Activated naive CD4-positive, alpha-beta T cell treated with anti-CD3 and anti-CD28 coated beads, Interleukin-2, amount 10 ng/mL, durations not matched to agents 7 days and 5 days (primary cell): ENCODE measurements around the gene TVP23B.

Source experiments
- CTCF ChIA-PET: fragments of 350-600 bp; sonication (Branson Sonifier 250); formaldehyde crosslinking; loops from one replicate; lab custom pipeline; 2021; ENCODE audit warnings: antibody characterized with exemption; lab: Charles Lee
- DNase-seq: peaks from one replicate; pipeline ENCODE4 v3.0.0-alpha.2; 2020
- H3K27ac Mint-ChIP-seq: one replicate; pipeline ENCODE4 v1.8.0; 2021; ENCODE audit warnings: mild to moderate bottlenecking, moderate library complexity, mixed read lengths
- H3K27me3 Mint-ChIP-seq: one replicate; pipeline ENCODE4 v1.8.0; 2021; ENCODE audit warnings: mild to moderate bottlenecking, mixed read lengths
- H3K36me3 Mint-ChIP-seq: one replicate; pipeline ENCODE4 v1.8.0; 2021; ENCODE audit warnings: mixed read lengths
- H3K4me1 Mint-ChIP-seq: one replicate; pipeline ENCODE4 v1.8.0; 2021; ENCODE audit warnings: mixed read lengths
- H3K4me3 Mint-ChIP-seq: one replicate; pipeline ENCODE4 v1.8.0; 2021; ENCODE audit warnings: mild to moderate bottlenecking, moderate library complexity, mixed read lengths
- H3K9me3 Mint-ChIP-seq: one replicate; pipeline ENCODE4 v1.8.0; 2021; ENCODE audit warnings: mixed read lengths

TVP23B gene

DNA sequence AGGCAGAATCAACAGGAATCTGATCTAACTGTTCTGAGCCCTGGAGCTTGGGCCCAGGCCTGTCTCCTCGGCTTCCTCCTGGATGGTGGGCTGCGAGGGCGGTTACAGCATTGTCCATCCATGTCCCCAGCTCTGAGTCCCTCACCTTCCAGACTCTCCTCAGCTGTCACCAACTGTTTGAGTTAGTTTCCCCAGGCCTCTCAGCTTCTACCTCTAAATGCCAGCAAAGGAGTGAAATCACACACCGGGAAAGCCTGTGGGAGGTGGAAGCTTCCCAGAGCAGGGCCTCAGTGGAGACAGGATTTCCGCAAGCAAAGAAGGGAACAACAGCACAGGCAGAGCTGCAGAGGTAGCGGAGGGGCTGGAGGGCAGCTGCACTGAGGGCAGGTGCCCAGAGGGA is 67.5 kb downstream of the TVP23B start:
- Mint-ChIP-seq H3K27ac (no peak overlapping the region), H3K36me3 (no peaks in the 10 kb centered on the region), H3K4me3 (no peak overlapping the region), H3K27me3 (peaks cover 5% of the 10 kb centered on the region), H3K4me1 (no peaks in the 10 kb centered on the region), H3K9me3 (no peaks in the 10 kb centered on the region)
- CTCF ChIA-PET = no interaction called here
- no peak for DNase-seq

DNA sequence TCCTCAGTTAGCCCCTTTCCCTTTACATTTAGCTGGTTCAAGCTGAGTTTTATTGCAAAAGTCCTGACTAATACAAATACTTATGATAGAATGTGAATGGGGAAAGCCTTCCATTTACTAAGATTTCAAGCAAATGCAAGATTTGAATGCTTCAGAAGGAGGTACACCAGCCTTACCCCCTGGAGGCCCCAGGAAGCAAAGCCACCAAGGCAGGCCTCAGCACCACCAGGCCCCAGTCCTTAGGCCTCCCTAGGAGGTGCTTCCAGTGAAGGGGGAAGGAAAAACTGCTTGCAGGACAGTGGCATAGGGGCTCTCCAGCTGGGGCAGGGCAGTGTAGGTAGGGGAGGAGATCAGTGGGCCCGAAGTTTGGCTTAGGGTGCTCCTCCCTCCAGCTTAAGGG is 69.7 kb downstream of the TVP23B start:
- Mint-ChIP-seq H3K9me3 (no peaks in the 10 kb centered on the region), H3K4me1 (peaks cover 9% of the 10 kb centered on the region), H3K4me3 (no peak overlapping the region), H3K36me3 (no peaks in the 10 kb centered on the region), H3K27ac (no peak overlapping the region), H3K27me3 (peaks cover 5% of the 10 kb centered on the region)
- DNase-seq = no peak
- CTCF ChIA-PET = interaction anchor here (0.7 kb wide), 1 partner anchor 110 kb away, joined by 3 read pairs; no protein-coding TSS in a partner anchor

DNA sequence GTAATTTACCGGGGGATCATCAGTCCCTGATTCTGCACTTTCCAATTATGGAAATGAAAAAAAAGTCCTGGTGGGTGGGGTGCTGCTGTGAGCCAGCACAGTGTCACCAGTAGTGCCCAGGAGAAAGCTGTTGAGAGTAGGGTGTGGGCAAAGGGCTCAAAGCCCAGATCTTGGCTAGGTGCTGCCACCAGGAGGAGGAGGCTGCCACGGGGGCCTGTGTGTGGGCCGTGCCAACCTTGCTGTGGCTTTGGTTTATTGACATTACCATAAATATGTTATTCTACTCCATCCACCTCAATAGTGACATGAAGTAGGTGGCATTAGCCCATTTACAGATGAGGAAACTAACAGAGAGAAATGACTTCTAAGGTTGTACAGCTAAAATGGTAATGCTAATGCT is 70.2 kb downstream of the TVP23B start:
- Mint-ChIP-seq H3K9me3 (no peaks in the 10 kb centered on the region), H3K27ac (no peak overlapping the region), H3K4me1 (peaks cover 15% of the 10 kb centered on the region), H3K4me3 (no peak overlapping the region), H3K27me3 (peaks cover 5% of the 10 kb centered on the region), H3K36me3 (no peaks in the 10 kb centered on the region)
- CTCF ChIA-PET = interaction anchor here (0.7 kb wide), 1 partner anchor 110 kb away, joined by 3 read pairs; no protein-coding TSS in a partner anchor
- DNase-seq = no peak

DNA sequence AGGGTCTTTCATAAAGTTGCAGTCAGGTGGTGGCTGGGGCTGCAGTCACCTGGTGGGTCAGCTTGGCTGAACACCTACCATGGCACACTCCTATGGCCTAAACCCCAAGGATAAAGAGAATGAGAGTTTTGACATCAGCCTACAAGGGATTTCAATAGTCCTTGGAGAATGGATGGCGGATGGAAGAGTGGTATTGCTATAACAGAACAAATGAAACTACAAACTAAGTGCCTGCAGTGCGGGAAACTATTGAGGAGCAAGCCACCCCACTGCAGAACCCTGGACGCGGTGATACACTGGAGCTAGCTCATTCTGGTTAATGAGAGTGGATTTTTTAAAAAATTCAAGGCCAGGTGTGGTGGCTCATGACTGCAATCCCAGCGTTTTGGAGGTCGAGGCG is 74.0 kb downstream of the TVP23B start:
- Mint-ChIP-seq H3K36me3 (peaks cover 3% of the 10 kb centered on the region), H3K27ac (no peak overlapping the region), H3K4me1 (peaks cover 38% of the 10 kb centered on the region), H3K27me3 (no peaks in the 10 kb centered on the region), H3K4me3 (peak overlapping the region; percentile 87), H3K9me3 (no peaks in the 10 kb centered on the region)
- no peak for DNase-seq
- CTCF ChIA-PET = interaction anchor here (1.3 kb wide), 1 partner anchor 106 kb away, joined by 5 read pairs; no protein-coding TSS in a partner anchor

DNA sequence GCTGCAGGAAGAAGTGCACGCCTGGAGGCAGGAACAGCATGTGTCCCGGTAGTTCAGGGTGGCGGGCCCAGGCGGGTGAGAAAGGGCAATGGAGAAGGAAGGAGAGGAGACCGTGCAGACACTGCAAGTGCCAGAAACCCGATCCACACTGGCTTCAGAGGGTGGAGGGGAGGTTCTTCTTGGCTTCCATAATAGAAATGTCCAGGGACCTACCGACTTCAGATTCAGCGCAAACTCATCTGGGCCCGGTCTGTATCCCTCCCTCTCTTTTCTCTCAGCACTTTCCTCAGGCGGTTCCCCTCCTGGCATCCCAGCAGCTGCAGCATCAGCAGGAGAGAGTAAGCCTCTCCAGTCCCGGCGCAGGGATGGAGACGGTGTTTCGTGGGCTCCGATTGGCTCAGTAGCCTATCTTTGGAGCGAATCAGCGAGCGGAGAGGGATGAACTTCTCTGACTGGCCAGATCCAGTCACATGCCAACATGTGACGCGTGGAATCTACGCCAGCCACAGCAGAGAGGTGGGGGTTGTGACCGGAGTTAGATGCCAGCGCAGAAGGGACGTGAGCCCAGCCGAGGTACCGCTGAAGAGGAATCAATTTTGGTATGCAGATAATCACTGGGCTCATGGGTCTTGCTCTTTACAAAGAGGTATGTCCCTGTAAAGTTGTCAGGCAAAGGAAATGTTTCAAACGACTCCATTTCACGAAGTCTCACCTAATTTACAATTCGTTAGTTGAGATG is 75.0 kb downstream of the TVP23B start:
- CTCF ChIA-PET = interaction anchor here (1.3 kb wide), 1 partner anchor 105 kb away, joined by 5 read pairs; no protein-coding TSS in a partner anchor
- H3K9me3 Mint-ChIP-seq = no peaks in the 10 kb centered on the region
- peak; percentile 96 for DNase-seq
- peaks cover 48% of the 10 kb centered on the region for H3K4me1 Mint-ChIP-seq
- peak overlapping the region; percentile 90 for H3K27ac Mint-ChIP-seq
- H3K4me3 Mint-ChIP-seq = peak overlapping the region; percentile 87
- H3K27me3 Mint-ChIP-seq = no peaks in the 10 kb centered on the region
- H3K36me3 Mint-ChIP-seq = peaks cover 8% of the 10 kb centered on the region
